HEK293 (cell line): ENCODE data around the gene S100PBP.

Experiments
- CTCF ChIA-PET: fragments of 350-600 bp; formaldehyde crosslinking; extraction: SDS; loops from one replicate; lab custom pipeline; 2021; ENCODE audit warnings: antibody characterized with exemption; lab: Yijun Ruan, JAX
- POLR2A ChIA-PET: fragments of 300-600 bp; formaldehyde crosslinking; extraction: SDS; loops from one replicate; lab custom pipeline; 2020; ENCODE audit warnings: antibody characterized with exemption, inconsistent platforms; lab: Yijun Ruan, JAX
- H3K27ac ChIP-seq: fragments of 200-500 bp; sonication (Bioruptor generic); 2 replicates; pipeline ENCODE4 v1.5.1; 2014; ENCODE audit warnings: low read depth, low read length, control low read depth, inconsistent platforms; ENCODE audit errors: extremely low read depth
- H3K36me3 ChIP-seq, 2 experiments: fragments of 200-500 bp in 1 of 2; sonication (Bioruptor generic) in 1 of 2; 1 replicate in 1 of 2; 2 replicates in 1 of 2; pipeline ENCODE4 v1.5.1; 2014 to 2017; ENCODE audit warnings: inconsistent platforms in 2 of 2, low read length in 2 of 2; ENCODE audit not compliant: control insufficient read depth in 2 of 2, insufficient read depth in 1 of 2
- H3K4me1 ChIP-seq: fragments of 200-500 bp; sonication (Bioruptor generic); 2 replicates; pipeline ENCODE4 v1.5.1; 2014; ENCODE audit warnings: mild to moderate bottlenecking, low read length, inconsistent platforms; ENCODE audit not compliant: control insufficient read depth, insufficient read depth
- H3K4me3 ChIP-seq: 2 replicates; pipeline ENCODE4 v1.5.1; 2011; ENCODE audit warnings: low read depth, mild to moderate bottlenecking, control low read depth, low read length, moderate library complexity
- H3K9me3 ChIP-seq: fragments of 200-500 bp; sonication (Bioruptor generic); 2 replicates; pipeline ENCODE4 v1.5.1; 2014; ENCODE audit warnings: low read depth, low read length, inconsistent platforms; ENCODE audit not compliant: control insufficient read depth, insufficient read depth
- GLI2 ChIP-seq: fragments of 450-650 bp; formaldehyde crosslinking; IDR thresholded peaks from 2 replicates; pipeline ENCODE4; 2017; ENCODE audit warnings: missing biosample characterization, missing genetic modification characterization, low read depth, borderline replicate concordance
- GLIS2 ChIP-seq: fragments of 450-650 bp; formaldehyde crosslinking; IDR thresholded peaks from 2 replicates; pipeline ENCODE4 v1.5.1; 2016; ENCODE audit warnings: missing biosample characterization, missing genetic modification characterization
- ZBTB1 ChIP-seq: fragments of 450-650 bp; formaldehyde crosslinking; IDR thresholded peaks from 2 replicates; pipeline ENCODE4 v1.5.1; 2016; ENCODE audit warnings: missing biosample characterization, missing genetic modification characterization
- ZBTB20 ChIP-seq: fragments of 450-650 bp; formaldehyde crosslinking; IDR thresholded peaks from 2 replicates; pipeline ENCODE4 v1.5.1; 2016; ENCODE audit warnings: missing biosample characterization, missing genetic modification characterization
- ZBTB21 ChIP-seq: fragments of 450-650 bp; formaldehyde crosslinking; IDR thresholded peaks from 2 replicates; pipeline ENCODE4 v1.5.1; 2017; ENCODE audit warnings: missing biosample characterization, missing genetic modification characterization
- ZBTB48 ChIP-seq: fragments of 450-650 bp; formaldehyde crosslinking; IDR thresholded peaks from 2 replicates; pipeline ENCODE4 v1.5.1; 2016; ENCODE audit warnings: missing biosample characterization, missing genetic modification characterization
- ZFP69B ChIP-seq: fragments of 450-650 bp; formaldehyde crosslinking; IDR thresholded peaks from 2 replicates; pipeline ENCODE4 v1.5.1; 2016; ENCODE audit warnings: missing biosample characterization, missing genetic modification characterization
- ZNF133 ChIP-seq: fragments of 450-650 bp; formaldehyde crosslinking; IDR thresholded peaks from 2 replicates; pipeline ENCODE4 v1.5.1; 2016; ENCODE audit warnings: missing biosample characterization, missing genetic modification characterization
- ZNF146 ChIP-seq: fragments of 450-650 bp; formaldehyde crosslinking; IDR thresholded peaks from 2 replicates; pipeline ENCODE4 v1.5.1; 2016; ENCODE audit warnings: missing biosample characterization, missing genetic modification characterization
- ZNF157 ChIP-seq: fragments of 450-650 bp; formaldehyde crosslinking; IDR thresholded peaks from 2 replicates; pipeline ENCODE4 v1.5.1; 2016; ENCODE audit warnings: missing biosample characterization, missing genetic modification characterization
- ZNF175 ChIP-seq: fragments of 450-650 bp; formaldehyde crosslinking; IDR thresholded peaks from 2 replicates; pipeline ENCODE4 v1.5.1; 2016; ENCODE audit warnings: missing biosample characterization, missing genetic modification characterization
- ZNF19 ChIP-seq: fragments of 450-650 bp; formaldehyde crosslinking; IDR thresholded peaks from 2 replicates; pipeline ENCODE4; 2016; ENCODE audit warnings: missing biosample characterization, missing genetic modification characterization, low read depth
- ZNF223 ChIP-seq: fragments of 450-650 bp; formaldehyde crosslinking; IDR thresholded peaks from 2 replicates; pipeline ENCODE4 v1.5.1; 2016; ENCODE audit warnings: missing biosample characterization, missing genetic modification characterization
- ZNF311 ChIP-seq: fragments of 450-650 bp; formaldehyde crosslinking; IDR thresholded peaks from 2 replicates; pipeline ENCODE4 v1.5.1; 2017; ENCODE audit warnings: missing biosample characterization, missing genetic modification characterization, borderline replicate concordance
- ZNF391 ChIP-seq: fragments of 450-650 bp; formaldehyde crosslinking; IDR thresholded peaks from 2 replicates; pipeline ENCODE4 v1.5.1; 2016; ENCODE audit warnings: low read depth, missing biosample characterization, missing genetic modification characterization, borderline replicate concordance
- ZNF426 ChIP-seq: fragments of 450-650 bp; formaldehyde crosslinking; IDR thresholded peaks from 2 replicates; pipeline ENCODE4 v1.5.1; 2017; ENCODE audit warnings: missing biosample characterization, missing genetic modification characterization, mild to moderate bottlenecking, inconsistent platforms, moderate library complexity
- ZNF473 ChIP-seq: fragments of 450-650 bp; formaldehyde crosslinking; IDR thresholded peaks from 2 replicates; pipeline ENCODE4 v1.5.1; 2017; ENCODE audit warnings: missing biosample characterization, missing genetic modification characterization
- ZNF488 ChIP-seq: fragments of 450-650 bp; formaldehyde crosslinking; IDR thresholded peaks from 2 replicates; pipeline ENCODE4 v1.5.1; 2016; ENCODE audit warnings: missing biosample characterization, missing genetic modification characterization
- ZNF521 ChIP-seq: fragments of 450-650 bp; formaldehyde crosslinking; IDR thresholded peaks from 2 replicates; pipeline ENCODE4 v1.5.1; 2017; ENCODE audit warnings: missing biosample characterization, mild to moderate bottlenecking, missing genetic modification characterization
- ZNF544 ChIP-seq: fragments of 450-650 bp; formaldehyde crosslinking; IDR thresholded peaks from 2 replicates; pipeline ENCODE4 v1.5.0; 2017; ENCODE audit warnings: missing biosample characterization, missing genetic modification characterization
- ZNF600 ChIP-seq: fragments of 450-650 bp; formaldehyde crosslinking; IDR thresholded peaks from 2 replicates; pipeline ENCODE4 v1.5.1; 2016; ENCODE audit warnings: missing biosample characterization, missing genetic modification characterization
- ZNF610 ChIP-seq: fragments of 450-650 bp; formaldehyde crosslinking; IDR thresholded peaks from 2 replicates; pipeline ENCODE4 v1.5.1; 2016; ENCODE audit warnings: missing biosample characterization, missing genetic modification characterization, borderline replicate concordance
- ZNF623 ChIP-seq: fragments of 450-650 bp; formaldehyde crosslinking; IDR thresholded peaks from 2 replicates; pipeline ENCODE4 v1.5.1; 2016; ENCODE audit warnings: missing biosample characterization, missing genetic modification characterization
- ZNF701 ChIP-seq: fragments of 450-650 bp; formaldehyde crosslinking; IDR thresholded peaks from 2 replicates; pipeline ENCODE4 v1.5.1; 2016; ENCODE audit warnings: missing biosample characterization, missing genetic modification characterization
- ZNF747 ChIP-seq: fragments of 450-650 bp; formaldehyde crosslinking; IDR thresholded peaks from 2 replicates; pipeline ENCODE4 v1.5.1; 2016; ENCODE audit warnings: missing biosample characterization, missing genetic modification characterization
- ZNF768 ChIP-seq: fragments of 450-650 bp; formaldehyde crosslinking; IDR thresholded peaks from 2 replicates; pipeline ENCODE4 v1.5.1; 2018; ENCODE audit warnings: missing biosample characterization, mild to moderate bottlenecking, missing genetic modification characterization
- ZNF785 ChIP-seq: fragments of 450-650 bp; formaldehyde crosslinking; IDR thresholded peaks from 2 replicates; pipeline ENCODE4 v1.5.1; 2016; ENCODE audit warnings: missing biosample characterization, missing genetic modification characterization
- ZNF791 ChIP-seq: fragments of 450-650 bp; formaldehyde crosslinking; IDR thresholded peaks from 2 replicates; pipeline ENCODE4 v1.5.1; 2016; ENCODE audit warnings: missing biosample characterization, missing genetic modification characterization
- ZXDB ChIP-seq: fragments of 450-650 bp; formaldehyde crosslinking; IDR thresholded peaks from 2 replicates; pipeline ENCODE4 v1.5.1; 2016; ENCODE audit warnings: missing biosample characterization, missing genetic modification characterization
- TF ChIP-seq, protein P1 (sequence below): fragments of 450-650 bp; formaldehyde crosslinking; IDR thresholded peaks from 2 replicates; pipeline ENCODE4 v1.5.1; 2016; ENCODE audit warnings: missing biosample characterization, missing genetic modification characterization
- TF ChIP-seq, protein P2 (sequence below): fragments of 450-650 bp; formaldehyde crosslinking; IDR thresholded peaks from 2 replicates; pipeline ENCODE4 v1.5.1; 2016; ENCODE audit warnings: missing biosample characterization, missing genetic modification characterization
- TF ChIP-seq, protein P3 (sequence below): fragments of 450-650 bp; formaldehyde crosslinking; IDR thresholded peaks from 2 replicates; pipeline ENCODE4 v1.5.1; 2017; ENCODE audit warnings: missing biosample characterization, mild to moderate bottlenecking, missing genetic modification characterization, moderate library complexity

S100PBP gene

GRCh38 chr1:32817815-32818786 is 648 bp downstream of the S100PBP start (continued):
- TF ChIP-seq ZFP69B (tag by site-specific recombination): peak; percentile 70
- TF ChIP-seq ZNF623 (tag by site-specific recombination): peak; percentile 77
- no peak for TF ChIP-seq ZNF544 (tag by site-specific recombination)
- TF ChIP-seq GLI2: no peak
- TF ChIP-seq ZNF133: no peak
- no peak for TF ChIP-seq ZNF157 (tag by site-specific recombination)
- TF ChIP-seq ZNF521 (tag by site-specific recombination): no peak
- TF ChIP-seq, protein P1, sequence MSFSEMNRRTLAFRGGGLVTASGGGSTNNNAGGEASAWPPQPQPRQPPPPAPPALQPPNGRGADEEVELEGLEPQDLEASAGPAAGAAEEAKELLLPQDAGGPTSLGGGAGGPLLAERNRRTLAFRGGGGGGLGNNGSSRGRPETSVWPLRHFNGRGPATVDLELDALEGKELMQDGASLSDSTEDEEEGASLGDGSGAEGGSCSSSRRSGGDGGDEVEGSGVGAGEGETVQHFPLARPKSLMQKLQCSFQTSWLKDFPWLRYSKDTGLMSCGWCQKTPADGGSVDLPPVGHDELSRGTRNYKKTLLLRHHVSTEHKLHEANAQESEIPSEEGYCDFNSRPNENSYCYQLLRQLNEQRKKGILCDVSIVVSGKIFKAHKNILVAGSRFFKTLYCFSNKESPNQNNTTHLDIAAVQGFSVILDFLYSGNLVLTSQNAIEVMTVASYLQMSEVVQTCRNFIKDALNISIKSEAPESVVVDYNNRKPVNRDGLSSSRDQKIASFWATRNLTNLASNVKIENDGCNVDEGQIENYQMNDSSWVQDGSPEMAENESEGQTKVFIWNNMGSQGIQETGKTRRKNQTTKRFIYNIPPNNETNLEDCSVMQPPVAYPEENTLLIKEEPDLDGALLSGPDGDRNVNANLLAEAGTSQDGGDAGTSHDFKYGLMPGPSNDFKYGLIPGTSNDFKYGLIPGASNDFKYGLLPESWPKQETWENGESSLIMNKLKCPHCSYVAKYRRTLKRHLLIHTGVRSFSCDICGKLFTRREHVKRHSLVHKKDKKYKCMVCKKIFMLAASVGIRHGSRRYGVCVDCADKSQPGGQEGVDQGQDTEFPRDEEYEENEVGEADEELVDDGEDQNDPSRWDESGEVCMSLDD (tag by site-specific recombination): peak; percentile 83
- TF ChIP-seq ZNF175: no peak
- no peak for TF ChIP-seq ZNF747 (tag by site-specific recombination)
- peak; percentile 66; the same call in 1 of the 2 replicates for TF ChIP-seq ZNF391 (tag by site-specific recombination)
- no peak for TF ChIP-seq ZNF311 (tag by site-specific recombination)
- peak; percentile 64 for TF ChIP-seq ZNF600 (tag by site-specific recombination)
- TF ChIP-seq ZXDB (tag by site-specific recombination): peak; percentile 83
- TF ChIP-seq ZBTB21 (tag by site-specific recombination): 0 out of 2 replicates have a peak, but pooled peaks have one; percentile 60
- peak; percentile 50; the same call in 1 of the 2 replicates for TF ChIP-seq ZNF146 (tag by site-specific recombination)
- TF ChIP-seq ZNF610: no peak
- no peak for TF ChIP-seq ZNF701 (tag by site-specific recombination)
- peak; percentile 99 for TF ChIP-seq ZNF223
- TF ChIP-seq ZBTB20 (tag by site-specific recombination): peak; percentile 92
- TF ChIP-seq ZNF785 (tag by site-specific recombination): no peak
- TF ChIP-seq ZBTB48: peak; percentile 91
- TF ChIP-seq ZNF19 (tag by site-specific recombination): no peak
- 0 out of 2 replicates have a peak, but pooled peaks have one; percentile 57 for TF ChIP-seq ZBTB1 (tag by site-specific recombination)

DNA sequence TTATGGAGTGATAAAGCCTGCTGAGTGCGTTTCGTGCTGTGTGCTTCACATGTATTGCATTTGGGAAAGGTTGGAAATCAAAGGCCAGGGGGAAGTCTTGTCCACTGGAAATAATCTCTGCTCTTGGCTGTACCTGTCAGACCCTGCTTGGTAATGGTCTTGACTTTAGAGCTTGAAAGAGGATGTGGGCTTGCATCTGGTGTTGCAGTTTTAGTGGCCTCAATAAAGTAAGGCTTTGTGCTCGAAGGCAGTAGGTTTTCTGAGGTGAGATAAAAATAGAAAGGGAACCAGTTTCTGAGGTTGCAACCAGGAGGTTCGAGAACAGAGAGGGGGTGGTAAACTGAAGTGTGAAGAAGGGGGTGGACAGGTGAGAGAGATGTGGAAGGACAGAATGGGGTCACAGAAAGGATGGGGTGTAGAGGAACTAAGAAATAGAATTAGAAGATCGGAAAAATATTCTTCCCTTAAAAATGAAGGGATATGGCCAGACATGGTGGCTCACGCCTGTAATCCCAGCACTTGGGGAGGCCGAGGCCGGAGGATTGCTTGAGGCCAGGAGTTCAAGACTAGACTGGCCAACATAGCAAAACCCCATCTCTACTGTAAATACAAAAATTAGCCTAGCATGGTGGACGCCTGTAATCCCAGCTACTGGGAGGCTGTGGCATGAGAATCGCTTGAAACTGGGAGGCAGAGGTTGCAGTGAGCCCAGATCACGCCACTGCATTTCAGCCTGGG is 1.5 kb downstream of the S100PBP start:
- H3K36me3 ChIP-seq: peaks cover 4 to 6% of the 10 kb centered on the region in 2 experiments; a peak in 2 of 3 replicates
- CTCF ChIA-PET: interaction anchor here (0.6 to 0.9 kb wide), 2 partner anchors 58 to 301 kb away, joined by 3 read pairs; no protein-coding TSS in a partner anchor
- peak overlapping the region; percentile 98; the same call in 1 of the 2 replicates for H3K27ac ChIP-seq
- H3K4me3 ChIP-seq: peak overlapping the region; percentile 99
- no peaks in the 10 kb centered on the region for H3K4me1 ChIP-seq
- H3K9me3 ChIP-seq: no peaks in the 10 kb centered on the region
- POLR2A ChIA-PET: interaction anchor here (0.7 kb wide), 1 partner anchor 132 kb away, joined by 3 read pairs; no protein-coding TSS in a partner anchor
- TF ChIP-seq ZNF768 (tag by site-specific recombination): no peak
- TF ChIP-seq ZNF791: no peak
- no peak for TF ChIP-seq GLIS2
- no peak for TF ChIP-seq ZNF488 (tag by site-specific recombination)
- no peak for TF ChIP-seq ZNF426
- TF ChIP-seq ZNF473 (tag by site-specific recombination): no peak
- TF ChIP-seq, protein P2, sequence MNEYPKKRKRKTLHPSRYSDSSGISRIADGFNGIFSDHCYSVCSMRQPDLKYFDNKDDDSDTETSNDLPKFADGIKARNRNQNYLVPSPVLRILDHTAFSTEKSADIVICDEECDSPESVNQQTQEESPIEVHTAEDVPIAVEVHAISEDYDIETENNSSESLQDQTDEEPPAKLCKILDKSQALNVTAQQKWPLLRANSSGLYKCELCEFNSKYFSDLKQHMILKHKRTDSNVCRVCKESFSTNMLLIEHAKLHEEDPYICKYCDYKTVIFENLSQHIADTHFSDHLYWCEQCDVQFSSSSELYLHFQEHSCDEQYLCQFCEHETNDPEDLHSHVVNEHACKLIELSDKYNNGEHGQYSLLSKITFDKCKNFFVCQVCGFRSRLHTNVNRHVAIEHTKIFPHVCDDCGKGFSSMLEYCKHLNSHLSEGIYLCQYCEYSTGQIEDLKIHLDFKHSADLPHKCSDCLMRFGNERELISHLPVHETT (tag by site-specific recombination): no peak
- TF ChIP-seq, protein P3, sequence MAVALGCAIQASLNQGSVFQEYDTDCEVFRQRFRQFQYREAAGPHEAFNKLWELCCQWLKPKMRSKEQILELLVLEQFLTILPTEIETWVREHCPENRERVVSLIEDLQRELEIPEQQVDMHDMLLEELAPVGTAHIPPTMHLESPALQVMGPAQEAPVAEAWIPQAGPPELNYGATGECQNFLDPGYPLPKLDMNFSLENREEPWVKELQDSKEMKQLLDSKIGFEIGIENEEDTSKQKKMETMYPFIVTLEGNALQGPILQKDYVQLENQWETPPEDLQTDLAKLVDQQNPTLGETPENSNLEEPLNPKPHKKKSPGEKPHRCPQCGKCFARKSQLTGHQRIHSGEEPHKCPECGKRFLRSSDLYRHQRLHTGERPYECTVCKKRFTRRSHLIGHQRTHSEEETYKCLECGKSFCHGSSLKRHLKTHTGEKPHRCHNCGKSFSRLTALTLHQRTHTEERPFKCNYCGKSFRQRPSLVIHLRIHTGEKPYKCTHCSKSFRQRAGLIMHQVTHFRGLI (tag by site-specific recombination): no peak
